Osteocyte (in vitro differentiated cells): Measurements from ENCODE around the gene UBASH3A. TPM values are rescaled to one million over a fixed set of nuclear protein-coding genes. Genes with fewer than 3 reads are reported as not detected.

Experiments used
- DNase-seq: peaks from one replicate; pipeline ENCODE4 v3.0.0; 2021; ENCODE audit warnings: mixed read lengths; ENCODE audit not compliant: unreplicated experiment; ENCODE audit errors: extremely low spot score
- H3K27ac Mint-ChIP-seq: one replicate; pipeline ENCODE4 v1.8.0; 2021; ENCODE audit warnings: mild to moderate bottlenecking, mixed read lengths; ENCODE audit not compliant: unreplicated experiment
- H3K27me3 Mint-ChIP-seq: one replicate; pipeline ENCODE4 v1.8.0; 2021; ENCODE audit warnings: mixed read lengths; ENCODE audit not compliant: unreplicated experiment
- H3K36me3 Mint-ChIP-seq: one replicate; pipeline ENCODE4 v1.8.0; 2021; ENCODE audit warnings: mixed read lengths; ENCODE audit not compliant: unreplicated experiment
- H3K4me1 Mint-ChIP-seq: one replicate; pipeline ENCODE4 v1.8.0; 2021; ENCODE audit warnings: mixed read lengths; ENCODE audit not compliant: unreplicated experiment
- H3K4me3 Mint-ChIP-seq: one replicate; pipeline ENCODE4 v1.8.0; 2021; ENCODE audit warnings: mild to moderate bottlenecking, moderate library complexity, mixed read lengths; ENCODE audit not compliant: unreplicated experiment
- H3K9me3 Mint-ChIP-seq: one replicate; pipeline ENCODE4 v1.8.0; 2021; ENCODE audit warnings: mixed read lengths; ENCODE audit not compliant: unreplicated experiment
- total RNA-seq: library from RNA; stranded (reverse); gene quantifications from 2 replicates; pipeline ENCODE4 v1.2.1, GENCODE V29; 2021
- TF ChIP-seq, protein P1 (sequence below): fragments of 200-600 bp; sonication (generic); IDR thresholded peaks from 2 replicates; pipeline ENCODE4 v1.5.0; 2021; ENCODE audit warnings: antibody characterized with exemption, mild to moderate bottlenecking, moderate library complexity

Gene UBASH3A
- total RNA-seq, 1 donor from 2014 or later = not detected

DNA sequence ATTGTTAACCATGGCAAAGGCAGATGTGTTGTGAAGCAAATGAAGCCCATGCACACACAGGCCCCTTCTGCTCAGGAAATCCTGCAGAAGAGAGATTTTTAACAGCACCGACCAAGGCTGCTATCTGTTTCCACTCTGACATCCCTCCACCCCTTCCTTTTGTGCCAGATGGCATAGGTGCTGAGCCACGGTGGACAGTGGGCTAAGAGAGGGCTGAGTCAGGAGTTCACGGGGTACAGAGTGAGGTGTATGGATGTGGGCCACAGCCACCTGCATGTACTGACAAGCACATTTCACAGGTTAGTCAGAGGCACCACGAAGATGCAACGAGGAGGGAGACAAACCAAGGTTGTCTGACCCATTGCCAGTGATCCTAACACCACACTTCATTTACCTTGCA is 82.8 kb downstream of the UBASH3A start:
- H3K36me3 Mint-ChIP-seq = no peaks in the 10 kb centered on the region
- no peaks in the 10 kb centered on the region for H3K9me3 Mint-ChIP-seq
- TF ChIP-seq, protein P1, sequence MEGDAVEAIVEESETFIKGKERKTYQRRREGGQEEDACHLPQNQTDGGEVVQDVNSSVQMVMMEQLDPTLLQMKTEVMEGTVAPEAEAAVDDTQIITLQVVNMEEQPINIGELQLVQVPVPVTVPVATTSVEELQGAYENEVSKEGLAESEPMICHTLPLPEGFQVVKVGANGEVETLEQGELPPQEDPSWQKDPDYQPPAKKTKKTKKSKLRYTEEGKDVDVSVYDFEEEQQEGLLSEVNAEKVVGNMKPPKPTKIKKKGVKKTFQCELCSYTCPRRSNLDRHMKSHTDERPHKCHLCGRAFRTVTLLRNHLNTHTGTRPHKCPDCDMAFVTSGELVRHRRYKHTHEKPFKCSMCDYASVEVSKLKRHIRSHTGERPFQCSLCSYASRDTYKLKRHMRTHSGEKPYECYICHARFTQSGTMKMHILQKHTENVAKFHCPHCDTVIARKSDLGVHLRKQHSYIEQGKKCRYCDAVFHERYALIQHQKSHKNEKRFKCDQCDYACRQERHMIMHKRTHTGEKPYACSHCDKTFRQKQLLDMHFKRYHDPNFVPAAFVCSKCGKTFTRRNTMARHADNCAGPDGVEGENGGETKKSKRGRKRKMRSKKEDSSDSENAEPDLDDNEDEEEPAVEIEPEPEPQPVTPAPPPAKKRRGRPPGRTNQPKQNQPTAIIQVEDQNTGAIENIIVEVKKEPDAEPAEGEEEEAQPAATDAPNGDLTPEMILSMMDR = no peak
- no peaks in the 10 kb centered on the region for H3K4me1 Mint-ChIP-seq
- H3K27ac Mint-ChIP-seq = no peak overlapping the region
- H3K27me3 Mint-ChIP-seq = peaks cover 51% of the 10 kb centered on the region
- no peak overlapping the region for H3K4me3 Mint-ChIP-seq
- DNase-seq = no peak

DNA sequence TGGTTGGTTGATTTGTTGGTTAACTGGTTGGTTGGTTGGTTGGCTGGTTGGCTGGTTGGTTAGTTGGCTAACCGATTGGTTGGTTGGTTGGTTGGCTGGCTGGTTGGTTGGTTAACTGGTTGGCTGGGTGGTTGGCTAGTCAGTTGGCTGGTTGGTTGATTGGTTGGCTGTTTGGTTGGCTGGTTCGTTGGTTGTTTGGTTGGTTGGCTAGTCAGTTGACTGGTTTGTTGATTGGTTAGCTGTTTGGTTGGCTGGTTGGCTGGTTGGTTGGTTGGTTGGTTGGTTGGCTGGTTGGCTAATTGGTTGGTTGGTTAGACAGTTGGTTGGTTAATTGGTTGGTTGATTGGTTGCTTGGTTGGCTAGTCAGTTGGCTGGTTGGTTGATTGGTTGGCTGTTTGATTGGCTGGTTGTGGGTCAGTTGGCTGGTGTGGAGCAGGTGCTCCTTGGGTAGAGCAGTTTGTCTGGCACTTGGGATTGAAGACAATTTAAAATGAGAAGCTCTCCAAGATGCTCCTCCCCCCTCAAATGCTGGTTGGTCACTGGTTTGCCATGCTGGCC is 85.4 kb downstream of the UBASH3A start:
- Mint-ChIP-seq H3K9me3 (no peaks in the 10 kb centered on the region), H3K36me3 (no peaks in the 10 kb centered on the region), H3K27ac (no peak overlapping the region), H3K4me1 (no peaks in the 10 kb centered on the region), H3K27me3 (peaks cover 54% of the 10 kb centered on the region), H3K4me3 (no peak overlapping the region)
- TF ChIP-seq, protein P1 = no peak
- no peak for DNase-seq

DNA sequence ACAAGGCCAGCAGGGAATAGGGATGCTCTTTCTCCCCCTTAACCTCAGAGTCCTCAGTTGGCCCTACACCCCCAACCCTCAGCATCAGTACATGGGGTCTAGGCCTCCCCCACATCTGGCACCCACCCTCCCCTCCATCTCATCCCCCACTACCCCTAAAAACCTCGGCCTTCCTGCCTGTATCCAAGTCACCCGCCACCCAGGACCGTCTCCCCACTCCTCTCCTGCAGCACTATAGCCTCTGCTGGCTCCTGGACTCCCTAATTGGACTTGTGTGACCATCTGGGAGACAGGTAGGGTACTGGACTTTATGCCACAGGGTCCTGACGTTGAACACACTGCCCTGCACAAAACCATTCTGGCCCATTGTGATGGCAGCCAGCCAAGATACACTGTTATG is 86.3 kb downstream of the UBASH3A start:
- no peaks in the 10 kb centered on the region for H3K4me1 Mint-ChIP-seq
- H3K27me3 Mint-ChIP-seq = peaks cover 49% of the 10 kb centered on the region
- H3K36me3 Mint-ChIP-seq = no peaks in the 10 kb centered on the region
- no peak overlapping the region for H3K4me3 Mint-ChIP-seq
- no peak overlapping the region for H3K27ac Mint-ChIP-seq
- no peak for DNase-seq
- TF ChIP-seq, protein P1 = no peak
- no peaks in the 10 kb centered on the region for H3K9me3 Mint-ChIP-seq

DNA sequence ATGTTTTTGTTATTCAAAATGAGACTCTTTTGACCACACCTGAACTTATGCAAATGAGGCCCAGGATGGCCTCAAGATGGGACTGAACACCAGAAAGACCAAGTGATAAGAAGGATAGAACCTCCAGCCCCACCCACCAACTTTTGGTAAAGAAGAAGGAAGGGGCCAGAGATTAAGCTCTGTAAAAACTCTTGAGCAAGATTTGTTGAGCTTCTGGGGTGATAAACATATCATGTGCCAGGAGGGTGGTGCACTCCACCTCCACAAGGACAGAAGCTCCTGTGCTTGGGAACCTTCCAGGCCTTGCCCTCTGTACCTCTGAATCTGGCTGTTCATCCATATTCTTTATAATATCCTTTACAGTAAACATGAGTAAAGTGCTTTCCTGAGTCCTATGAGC is 87.0 kb downstream of the UBASH3A start:
- Mint-ChIP-seq H3K27ac (no peak overlapping the region), H3K27me3 (peaks cover 47% of the 10 kb centered on the region), H3K4me3 (no peak overlapping the region), H3K9me3 (no peaks in the 10 kb centered on the region), H3K36me3 (no peaks in the 10 kb centered on the region), H3K4me1 (peaks cover 3% of the 10 kb centered on the region)
- DNase-seq = no peak
- TF ChIP-seq, protein P1 = no peak

DNA sequence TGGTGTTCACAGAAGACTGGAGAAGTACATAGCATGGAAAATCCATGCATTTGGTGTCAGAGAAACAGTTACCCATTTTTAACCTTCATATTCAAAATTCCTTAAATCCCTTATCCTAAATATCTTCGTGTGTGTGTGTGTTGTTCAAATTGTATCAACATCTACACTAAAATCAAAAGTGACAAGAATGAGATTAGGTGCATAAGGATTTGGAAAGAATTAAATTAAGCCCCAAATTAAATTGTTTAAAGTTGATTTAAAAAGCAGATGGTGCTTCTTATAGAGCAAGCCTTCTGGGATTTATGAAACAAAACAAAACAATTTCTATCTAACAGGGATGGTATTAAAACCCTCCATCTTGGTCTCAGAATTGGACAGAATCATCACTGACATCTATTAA is 87.6 kb downstream of the UBASH3A start:
- Mint-ChIP-seq H3K4me3 (no peak overlapping the region), H3K27ac (no peak overlapping the region), H3K9me3 (no peaks in the 10 kb centered on the region), H3K4me1 (peaks cover 7% of the 10 kb centered on the region), H3K27me3 (peaks cover 41% of the 10 kb centered on the region), H3K36me3 (no peaks in the 10 kb centered on the region)
- no peak for DNase-seq
- TF ChIP-seq, protein P1 = no peak
